H1 (cell line): ENCODE results near the gene CACNA1E. TPM values are rescaled to one million over a fixed set of nuclear protein-coding genes. Genes with fewer than 3 reads are reported as not detected.

ENCODE experiments used
- CTCF ChIA-PET: fragments of 300-600 bp; sonication (Branson Sonifier 250); formaldehyde crosslinking; loops from one replicate; lab custom pipeline; 2021; ENCODE audit not compliant: partially characterized antibody; lab: Charles Lee
- POLR2A ChIA-PET: fragments of 300-600 bp; sonication (Branson Sonifier 250); formaldehyde crosslinking; loops from one replicate; lab custom pipeline; 2021; ENCODE audit warnings: inconsistent platforms; ENCODE audit not compliant: partially characterized antibody; lab: Charles Lee
- DNase-seq, 2 experiments: peaks; one replicate each; pipeline versions ENCODE4 v3.0.0 to v3.0.0-alpha.2; 2010 to 2022; ENCODE audit warnings: low spot score in 2 of 2, low read depth in 1 of 2, mixed read lengths in 1 of 2
- FAIRE-seq: peaks from 2 replicates; lab custom pipeline; 2011; peaks lifted over from hg19 to GRCh38; lab: Jason Lieb, UNC
- H2AFZ ChIP-seq: 2 replicates; pipeline ENCODE4 v1.8.1; 2012; ENCODE audit warnings: low read length, inconsistent platforms
- H2AK5ac ChIP-seq: 2 replicates; pipeline ENCODE4 v1.6.1; 2013; ENCODE audit warnings: low read depth, low read length
- H2BK120ac ChIP-seq: replicated peaks from 2 replicates; pipeline ENCODE3; 2013; ENCODE audit warnings: low read depth, low read length, inconsistent platforms
- H2BK12ac ChIP-seq: 2 replicates; pipeline ENCODE4 v1.6.1; 2013; ENCODE audit warnings: low read depth, low read length
- H2BK15ac ChIP-seq: 2 replicates; pipeline ENCODE4 v1.6.1; 2013; ENCODE audit warnings: low read length
- H2BK20ac ChIP-seq: 2 replicates; pipeline ENCODE4 v1.6.1; 2013; ENCODE audit warnings: low read length
- H2BK5ac ChIP-seq: 2 replicates; pipeline ENCODE4 v1.6.1; 2013; ENCODE audit warnings: low read depth, low read length
- H3K14ac ChIP-seq: 2 replicates; pipeline ENCODE4 v1.6.1; 2013; ENCODE audit warnings: inconsistent platforms; ENCODE audit not compliant: insufficient read length
- H3K18ac ChIP-seq: 2 replicates; pipeline ENCODE4 v1.6.1; 2013; ENCODE audit warnings: low read length; ENCODE audit errors: extremely low read depth
- H3K23ac ChIP-seq: 2 replicates; pipeline ENCODE4 v1.6.1; 2013; ENCODE audit warnings: inconsistent platforms; ENCODE audit not compliant: insufficient read length
- H3K23me2 ChIP-seq: 2 replicates; pipeline ENCODE4 v1.6.1; 2013; ENCODE audit warnings: low read depth, low read length
- H3K27ac ChIP-seq: 2 replicates; pipeline ENCODE4 v1.6.1; 2011; ENCODE audit warnings: low read depth, low read length, inconsistent platforms
- H3K27me3 ChIP-seq, 4 experiments: replicated peaks in 1 of 4; 1 replicate in 1 of 4; 2 replicates in 3 of 4; pipeline versions ENCODE4 v1.6.1 to v1.8.1; 2011 to 2013; ENCODE audit warnings: low read length in 3 of 4, mild to moderate bottlenecking in 3 of 4, inconsistent platforms in 2 of 4, mixed read lengths in 2 of 4, moderate library complexity in 1 of 4; ENCODE audit not compliant: control insufficient read depth in 3 of 4, insufficient read depth in 3 of 4; ENCODE audit errors: extremely low read depth in 1 of 4
- H3K36me3 ChIP-seq, 4 experiments: 2 replicates each; pipeline versions ENCODE4 v1.6.1 to v1.8.1; 2011 to 2013; ENCODE audit warnings: mild to moderate bottlenecking in 4 of 4, low read length in 3 of 4, moderate library complexity in 2 of 4, control low read depth in 1 of 4, inconsistent platforms in 1 of 4; ENCODE audit not compliant: insufficient read depth in 4 of 4, control insufficient read depth in 2 of 4
- H3K4ac ChIP-seq: replicated peaks from 2 replicates; pipeline ENCODE3; 2013; ENCODE audit warnings: low read length, low read depth, mixed read lengths, inconsistent platforms; ENCODE audit not compliant: insufficient read length
- H3K4me1 ChIP-seq, 4 experiments: replicated peaks in 1 of 4; 1 replicate in 1 of 4; 2 replicates in 3 of 4; pipeline versions ENCODE4 v1.6.1 to v1.8.1; 2011 to 2013; ENCODE audit warnings: low read length in 3 of 4, inconsistent platforms in 2 of 4, mixed read lengths in 1 of 4; ENCODE audit not compliant: insufficient read depth in 4 of 4, control insufficient read depth in 3 of 4
- H3K4me2 ChIP-seq, 2 experiments: 2 replicates each; pipeline versions ENCODE4 v1.6.1 to v1.8.1; 2011 to 2013; ENCODE audit warnings: low read depth in 2 of 2, low read length in 2 of 2, control low read depth in 1 of 2, inconsistent platforms in 1 of 2, mild to moderate bottlenecking in 1 of 2; ENCODE audit not compliant: insufficient read depth in 1 of 2
- H3K4me3 ChIP-seq, 4 experiments: fragments of 200-600, 300-600 bp in 1 of 4; sonication (generic), shearing (Covaris generic), sonication (Bioruptor Twin) in 1 of 4; 2 replicates each; pipeline versions ENCODE4 v1.5.1 to v1.8.1; 2011 to 2016; ENCODE audit warnings: low read length in 4 of 4, low read depth in 3 of 4, control low read depth in 2 of 4, inconsistent platforms in 2 of 4, mild to moderate bottlenecking in 2 of 4, mixed read lengths in 1 of 4, moderate library complexity in 1 of 4; ENCODE audit not compliant: insufficient read depth in 2 of 4; ENCODE audit errors: extremely low read depth in 1 of 4
- H3K56ac ChIP-seq: replicated peaks from 2 replicates; pipeline ENCODE3; 2013; ENCODE audit warnings: low read depth, mild to moderate bottlenecking, mixed read lengths, low read length, inconsistent platforms; ENCODE audit not compliant: insufficient read length
- H3K79me1 ChIP-seq: 2 replicates; pipeline ENCODE4 v1.6.1; 2013; ENCODE audit warnings: low read depth, low read length, control low read depth
- H3K79me2 ChIP-seq, 2 experiments: 2 replicates each; pipeline versions ENCODE4 v1.6.1 to v1.8.1; 2012 to 2013; ENCODE audit warnings: low read length in 2 of 2, mild to moderate bottlenecking in 2 of 2, inconsistent platforms in 1 of 2; ENCODE audit not compliant: insufficient read depth in 2 of 2, control insufficient read depth in 1 of 2
- H3K9ac ChIP-seq, 4 experiments: replicated peaks in 1 of 4; 1 replicate in 1 of 4; 2 replicates in 3 of 4; pipeline versions ENCODE4 v1.6.1 to v1.8.1; 2011 to 2013; ENCODE audit warnings: low read depth in 3 of 4, low read length in 3 of 4, control low read depth in 2 of 4, mild to moderate bottlenecking in 2 of 4, moderate library complexity in 2 of 4, inconsistent platforms in 1 of 4; ENCODE audit errors: extremely low read depth in 1 of 4
- H3K9me3 ChIP-seq, 2 experiments: 2 replicates each; pipeline versions ENCODE4 v1.6.1 to v1.8.1; 2012 to 2013; ENCODE audit warnings: mild to moderate bottlenecking in 2 of 2, moderate library complexity in 2 of 2, control low read depth in 1 of 2, inconsistent platforms in 1 of 2, low read depth in 1 of 2, low read length in 1 of 2, mixed read lengths in 1 of 2; ENCODE audit not compliant: insufficient read depth in 2 of 2
- H4K20me1 ChIP-seq, 2 experiments: replicated peaks in 1 of 2; 2 replicates each; pipeline versions ENCODE3 to v1.8.1; 2011 to 2013; ENCODE audit warnings: inconsistent platforms in 2 of 2, low read length in 2 of 2, mild to moderate bottlenecking in 1 of 2; ENCODE audit not compliant: insufficient read depth in 2 of 2, control insufficient read depth in 1 of 2
- H4K5ac ChIP-seq: 2 replicates; pipeline ENCODE4 v1.6.1; 2013; ENCODE audit warnings: low read length, low read depth, mixed read lengths, inconsistent platforms; ENCODE audit not compliant: insufficient read length
- H4K8ac ChIP-seq: 2 replicates; pipeline ENCODE4 v1.8.0; 2013; ENCODE audit warnings: mild to moderate bottlenecking, moderate library complexity, low read length, inconsistent platforms; ENCODE audit not compliant: insufficient read depth; ENCODE audit errors: extremely low read depth
- H4K91ac ChIP-seq: replicated peaks from 2 replicates; pipeline ENCODE3; 2013; ENCODE audit warnings: low read length, mixed read lengths, inconsistent platforms; ENCODE audit not compliant: insufficient read length
- CEBPB ChIP-seq: IDR thresholded peaks from 2 replicates; pipeline ENCODE4 v1.6.1; 2012; ENCODE audit warnings: low read depth, low read length
- RAD21 ChIP-seq, 2 experiments: IDR thresholded peaks in 1 of 2; conservative IDR thresholded peaks in 1 of 2; 2 replicates each; pipeline ENCODE4 v1.6.1; 2011; ENCODE audit warnings: low read depth in 2 of 2, low read length in 2 of 2, improper control_type of control experiment in 1 of 2, inconsistent platforms in 1 of 2, mild to moderate bottlenecking in 1 of 2, moderate library complexity in 1 of 2
- whole genome bisulfite sequencing, 2 experiments: shearing (Covaris generic) in 1 of 2; methylation state at CpG; one replicate each; pipeline versions ENCODE4 v1.1.6 to v1.1.7; 2013 to 2015; ENCODE audit warnings: low lambda C conversion rate in 2 of 2, mixed read lengths in 2 of 2, inconsistent platforms in 1 of 2, low coverage in 1 of 2, missing lambda C conversion rate in 1 of 2; ENCODE audit not compliant: insufficient replicate concordance in 2 of 2, insufficient coverage in 1 of 2, insufficient read length in 1 of 2; ENCODE audit errors: extremely low coverage in 1 of 2, missing lambda C conversion rate in 1 of 2; 5-methylcytosine and 5-hydroxymethylcytosine counted together
- polyA plus RNA-seq, 7 experiments: library from polyadenylated mRNA; depleted of rRNA in 3 of 7; stranded (reverse) in 5 of 7; unstranded in 2 of 7; fragments of >200 nt in 5 of 7; fragments of 200-250 nt in 2 of 7; gene quantifications; 1 replicate in 5 of 7; 2 replicates in 1 of 7; 4 replicates in 1 of 7; pipeline versions ENCODE4 v1.2.1 to v1.2.3, GENCODE V29; 2011 to 2013; ENCODE audit warnings: missing spikeins in 2 of 7, mixed read lengths in 2 of 7
- total RNA-seq: library from RNA; stranded (reverse); fragmentation: NEBNext Ultra II Directional; extraction: Animal tissue kit (Norgen Biotek cat#: 25700); gene quantifications from 2 replicates; pipeline ENCODE4 v1.2.1, GENCODE V29; 2021
- TF ChIP-seq, protein P1 (sequence below): IDR thresholded peaks from 2 replicates; pipeline ENCODE4 v1.6.1; 2012; ENCODE audit warnings: inconsistent platforms

The CACNA1E gene
- total and polyA plus RNA-seq, 2 of the 8 experiments (the other 6 are each of a cell fraction or from before 2014, with no cell fraction given) = 0.98 to 1.3 TPM

- no peak overlapping the region for H4K8ac ChIP-seq
- H2BK5ac ChIP-seq = no peak overlapping the region
- WGBS, 2 experiments = 93% methylated on average over 2 of the region's 2 CpGs; no CpG with 5 or more reads in 1 of the 2 experiments
- H3K79me2 ChIP-seq = no peaks in the 10 kb centered on the region
- H2BK12ac ChIP-seq = no peak overlapping the region
- no peak overlapping the region for H4K91ac ChIP-seq
- H3K14ac ChIP-seq = no peak overlapping the region
- no peak overlapping the region for H2BK20ac ChIP-seq
- ChIA-PET CTCF (interaction anchor here (0.7 to 0.9 kb wide), 2 partner anchors 11 to 273 kb away, joined by 3 read pairs; no protein-coding TSS in a partner anchor), POLR2A (no interaction called here)
- H3K9ac ChIP-seq = no peak overlapping the region; a peak in 1 of 7 replicates
- no peak overlapping the region for H3K4me3 ChIP-seq
- no peaks in the 10 kb centered on the region for H3K79me1 ChIP-seq
- H3K4me2 ChIP-seq = no peak overlapping the region
- H3K9me3 ChIP-seq = no peaks in the 10 kb centered on the region
- DNase-seq = no peak
- H3K4ac ChIP-seq = no peak overlapping the region
- H3K36me3 ChIP-seq = no peaks in the 10 kb centered on the region
- H4K20me1 ChIP-seq = no peaks in the 10 kb centered on the region
- no peak overlapping the region for H3K23ac ChIP-seq
- H2AFZ ChIP-seq = no peak overlapping the region
- no peak overlapping the region for H3K56ac ChIP-seq
- no peak overlapping the region for H2AK5ac ChIP-seq
- FAIRE-seq = no peak
- no peak overlapping the region for H2BK120ac ChIP-seq
- no peak overlapping the region for H3K18ac ChIP-seq
- no peak overlapping the region for H4K5ac ChIP-seq
- no peaks in the 10 kb centered on the region for H3K4me1 ChIP-seq
- H3K23me2 ChIP-seq = no peaks in the 10 kb centered on the region
- H3K27me3 ChIP-seq = no peaks in the 10 kb centered on the region
- H3K27ac ChIP-seq = no peak overlapping the region
- no peak overlapping the region for H2BK15ac ChIP-seq
- TF ChIP-seq, protein P1, sequence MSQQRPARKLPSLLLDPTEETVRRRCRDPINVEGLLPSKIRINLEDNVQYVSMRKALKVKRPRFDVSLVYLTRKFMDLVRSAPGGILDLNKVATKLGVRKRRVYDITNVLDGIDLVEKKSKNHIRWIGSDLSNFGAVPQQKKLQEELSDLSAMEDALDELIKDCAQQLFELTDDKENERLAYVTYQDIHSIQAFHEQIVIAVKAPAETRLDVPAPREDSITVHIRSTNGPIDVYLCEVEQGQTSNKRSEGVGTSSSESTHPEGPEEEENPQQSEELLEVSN = no peak
- no peak for TF ChIP-seq RAD21 (IDR thresholded peaks at IDR 0.05 in 1 of 2, conservative IDR thresholded peaks at IDR 0.05 in 1 of 2; ENCODE audit: low read depth in 2 of 2, low read length in 2 of 2)
- TF ChIP-seq CEBPB = no peak
These were observed 306.1 kb downstream of the CACNA1E start for GRCh38 chr1:181789395-181789794.
